NCI-H2196 (cell line): Measurements from ENCODE around the gene LRIG2.
"Not testable (repeated sequence)": the region's sequence is repeated elsewhere in the genome, so short reads cannot be mapped to it uniquely, and the experiment has no call there.

Experiments
- DNase-seq: peaks from one replicate; lab custom pipeline; 2025; ENCODE audit not compliant: unreplicated experiment; lab: John Stamatoyannopoulos, UW

Gene LRIG2

DNA sequence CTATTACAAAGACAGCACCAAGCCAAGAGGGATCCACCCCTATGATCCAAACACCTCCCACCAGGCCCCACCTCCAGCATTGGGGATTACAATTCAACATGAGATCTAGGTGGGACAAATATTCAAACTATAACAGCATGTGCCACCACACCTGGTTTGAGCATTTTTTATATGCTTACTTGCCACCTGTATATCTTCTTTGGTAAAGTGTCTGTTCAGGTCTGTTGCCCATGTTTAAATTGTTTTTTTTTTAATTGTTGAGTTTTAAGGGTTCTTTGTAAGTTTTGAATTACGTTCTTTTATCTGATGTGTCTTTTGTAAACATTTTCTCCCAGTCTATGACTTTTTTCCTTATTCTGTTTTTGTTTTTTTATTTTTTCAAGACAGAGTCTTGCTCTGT, 83.4 kb downstream of the LRIG2 start:
- no peak for DNase-seq

DNA sequence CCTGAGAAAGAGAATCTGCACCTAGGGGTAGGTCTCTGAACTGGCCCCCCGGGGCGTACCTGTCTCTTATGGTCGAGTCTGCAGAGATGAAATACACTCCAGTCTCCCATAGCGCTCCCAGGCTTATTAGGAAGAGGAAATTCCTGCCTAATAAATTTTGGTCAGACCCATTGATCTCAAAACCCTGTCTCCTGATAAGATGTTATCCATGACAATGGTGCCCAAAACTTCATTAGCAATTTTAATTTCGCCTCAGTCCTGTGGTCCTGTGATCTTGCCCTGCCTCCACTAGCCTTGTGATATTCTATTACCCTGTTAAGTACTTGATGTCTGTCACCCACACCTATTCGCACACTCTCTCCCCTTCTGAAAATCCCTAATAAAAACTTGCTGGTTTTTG, 85.7 kb downstream of the LRIG2 start:
- DNase-seq, result not testable (repeated sequence)

- DNase-seq, result no peak
Measured at GRCh38 chr1:113166473-113166872, 93.5 kb downstream of the LRIG2 start.

GRCh38 chr1:113168946-113169345, 95.9 kb downstream of the LRIG2 start:
- no peak for DNase-seq

- no peak for DNase-seq
Measured at GRCh38 chr1:113169591-113169990, 96.6 kb downstream of the LRIG2 start.

DNA sequence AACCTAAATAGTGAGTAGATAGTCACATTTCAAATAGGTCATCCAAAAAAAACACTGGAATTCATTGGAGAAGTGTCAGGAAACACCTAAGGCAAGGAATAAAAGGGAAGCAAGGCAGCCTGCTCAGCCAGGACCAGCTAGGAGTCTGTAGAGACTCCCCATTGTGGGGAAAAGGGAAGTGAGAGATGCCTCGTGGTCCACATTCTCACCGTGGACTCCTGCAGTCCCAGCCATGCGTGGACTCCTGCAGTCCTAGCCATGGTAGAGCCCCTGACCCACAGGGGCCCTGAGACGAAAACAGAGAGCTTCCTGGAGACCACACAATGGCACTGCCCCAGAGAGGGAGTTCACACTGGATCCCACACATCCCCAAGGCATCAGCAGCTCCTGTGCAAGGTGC, 97.5 kb downstream of the LRIG2 start:
- DNase-seq, result no peak

- no peak for DNase-seq
Measured at GRCh38 chr1:113178106-113178505, 105.1 kb downstream of the LRIG2 start.

GRCh38 chr1:113178522-113178921, 105.5 kb downstream of the LRIG2 start:
- DNase-seq, result no peak
